Measurements from ENCODE around the gene ELMOD1. TPM values are rescaled to one million over a fixed set of nuclear protein-coding genes. Genes with fewer than 3 reads are reported as not detected.

ELMOD1 gene
- total and polyA plus RNA-seq, 12 donors, result 0.10 to 1.0 (median 0.30) TPM; not detected in 1

DNA sequence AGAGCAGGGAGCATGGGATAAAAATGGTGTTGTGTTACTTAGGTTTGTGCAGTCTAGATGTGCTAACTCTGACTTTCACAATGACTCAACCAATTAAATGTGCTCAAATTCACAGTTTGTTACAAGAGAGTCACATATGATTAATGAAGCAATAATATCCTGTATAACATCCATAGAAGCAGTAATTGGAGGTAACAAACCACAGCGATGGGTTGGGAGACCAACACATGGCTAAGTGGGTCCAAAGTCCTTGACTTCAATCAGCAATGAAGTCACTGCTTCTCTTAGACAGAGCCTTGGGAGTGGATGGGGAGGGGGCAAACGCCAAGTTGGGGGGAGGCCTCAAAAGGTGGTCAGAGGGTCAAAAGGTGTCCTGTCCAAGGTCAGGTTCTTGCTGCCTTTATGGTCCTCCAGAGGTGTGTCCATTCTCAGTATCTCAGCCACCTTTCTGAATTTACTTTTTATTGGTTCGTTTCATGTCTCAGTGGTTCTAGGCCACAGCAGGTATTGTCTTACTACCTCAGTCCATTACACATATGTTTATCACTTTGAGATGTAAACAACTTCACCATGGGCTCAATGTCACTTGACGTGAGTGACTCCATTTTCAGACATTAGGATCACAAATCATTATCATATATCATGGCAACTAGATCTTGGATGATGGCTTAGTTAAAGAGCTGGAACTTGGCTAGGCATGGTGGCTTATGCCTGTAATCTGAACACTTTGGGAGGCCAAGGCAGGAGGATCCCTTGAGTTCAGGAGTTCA lies 88.5 kb downstream of the ELMOD1 start:
- no peak overlapping the region for H3K4me3 ChIP-seq
- H3K9me3 ChIP-seq, result no peaks in the 10 kb centered on the region
- 79 to 80% methylated on average over 4 of the region's 4 CpGs for WGBS, 2 donors

DNA sequence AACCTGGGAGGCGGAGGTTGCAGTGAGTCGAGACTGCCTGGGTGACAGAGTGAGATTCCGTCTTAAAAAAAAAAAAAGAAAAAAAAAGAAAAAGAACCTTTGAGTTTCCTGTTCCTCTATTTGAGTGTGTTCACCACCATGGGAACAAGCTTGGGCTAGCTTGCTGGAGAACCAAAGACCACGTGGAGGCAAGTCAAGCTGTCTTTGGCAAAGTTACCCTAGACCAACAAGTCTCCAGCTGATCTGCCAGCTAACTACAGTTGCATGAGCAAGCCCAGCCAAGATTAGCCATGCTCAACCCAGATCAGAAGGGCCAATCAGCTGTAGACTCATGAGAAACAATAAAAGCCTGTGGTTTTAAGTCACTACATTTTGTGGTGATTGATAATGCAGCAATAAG lies 91.2 kb downstream of the ELMOD1 start:
- Histone ChIP-seq H3K27me3 (peaks cover 0 to 9% (median 0%) of the 10 kb centered on the region in 7 donors), H3K4me1 (no peaks in the 10 kb centered on the region), H3K27ac (no peak overlapping the region), H3K4me3 (no peak overlapping the region), H3K36me3 (no peaks in the 10 kb centered on the region), H3K9me3 (no peaks in the 10 kb centered on the region)
- TF ChIP-seq, protein P1, sequence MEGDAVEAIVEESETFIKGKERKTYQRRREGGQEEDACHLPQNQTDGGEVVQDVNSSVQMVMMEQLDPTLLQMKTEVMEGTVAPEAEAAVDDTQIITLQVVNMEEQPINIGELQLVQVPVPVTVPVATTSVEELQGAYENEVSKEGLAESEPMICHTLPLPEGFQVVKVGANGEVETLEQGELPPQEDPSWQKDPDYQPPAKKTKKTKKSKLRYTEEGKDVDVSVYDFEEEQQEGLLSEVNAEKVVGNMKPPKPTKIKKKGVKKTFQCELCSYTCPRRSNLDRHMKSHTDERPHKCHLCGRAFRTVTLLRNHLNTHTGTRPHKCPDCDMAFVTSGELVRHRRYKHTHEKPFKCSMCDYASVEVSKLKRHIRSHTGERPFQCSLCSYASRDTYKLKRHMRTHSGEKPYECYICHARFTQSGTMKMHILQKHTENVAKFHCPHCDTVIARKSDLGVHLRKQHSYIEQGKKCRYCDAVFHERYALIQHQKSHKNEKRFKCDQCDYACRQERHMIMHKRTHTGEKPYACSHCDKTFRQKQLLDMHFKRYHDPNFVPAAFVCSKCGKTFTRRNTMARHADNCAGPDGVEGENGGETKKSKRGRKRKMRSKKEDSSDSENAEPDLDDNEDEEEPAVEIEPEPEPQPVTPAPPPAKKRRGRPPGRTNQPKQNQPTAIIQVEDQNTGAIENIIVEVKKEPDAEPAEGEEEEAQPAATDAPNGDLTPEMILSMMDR (IDR thresholded peaks at IDR 0.05), result no peak
- WGBS, 2 donors, result 78 to 86% methylated on average over 3 to 4 of the region's 4 CpGs
- ATAC-seq (no peak), DNase-seq (no peak)
- intact Hi-C loops (cut with DNase I), result no loop called here

More for the DNA sequence above, 88.5 kb downstream of the ELMOD1 start:
- no peaks in the 10 kb centered on the region for H3K36me3 ChIP-seq
- no peak for ATAC-seq
- no peaks in the 10 kb centered on the region for H3K4me1 ChIP-seq
- intact Hi-C loops (cut with DNase I), result no loop called here
- no peak overlapping the region for H3K27ac ChIP-seq
- TF ChIP-seq, protein P1 (IDR thresholded peaks at IDR 0.05), result no peak
- DNase-seq, result no peak
- H3K27me3 ChIP-seq, result peaks cover 0 to 9% (median 0%) of the 10 kb centered on the region in 7 donors

DNA sequence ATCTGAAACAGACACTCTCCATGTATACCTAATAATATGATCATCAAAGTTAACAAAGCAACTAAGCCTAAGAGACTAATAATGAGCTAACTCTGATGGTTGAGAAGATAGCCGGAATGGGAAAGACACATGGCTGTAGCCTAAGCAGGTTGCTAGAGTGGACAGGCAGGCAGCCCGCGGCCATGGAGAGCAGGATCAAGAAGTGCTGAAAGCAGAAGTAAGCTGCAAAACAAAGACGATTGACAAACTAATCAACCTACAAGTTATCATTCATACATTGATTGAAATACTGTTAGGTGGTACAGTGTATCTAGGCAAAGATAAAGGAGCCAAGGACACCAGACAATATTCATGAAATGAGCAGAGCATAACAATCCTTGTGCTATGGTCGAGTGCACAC lies 91.6 kb downstream of the ELMOD1 start:
- Histone ChIP-seq H3K4me3 (no peak overlapping the region), H3K4me1 (no peaks in the 10 kb centered on the region), H3K27me3 (peaks cover 0 to 9% (median 0%) of the 10 kb centered on the region in 7 donors), H3K36me3 (no peaks in the 10 kb centered on the region), H3K9me3 (no peaks in the 10 kb centered on the region), H3K27ac (no peak overlapping the region)
- intact Hi-C loops (cut with DNase I), result no loop called here
- 79 to 83% methylated on average over 5 of the region's 5 CpGs for WGBS, 2 donors
- TF ChIP-seq, protein P1 (IDR thresholded peaks at IDR 0.05), result no peak
- ATAC-seq, result no peak
- no peak for DNase-seq

DNA sequence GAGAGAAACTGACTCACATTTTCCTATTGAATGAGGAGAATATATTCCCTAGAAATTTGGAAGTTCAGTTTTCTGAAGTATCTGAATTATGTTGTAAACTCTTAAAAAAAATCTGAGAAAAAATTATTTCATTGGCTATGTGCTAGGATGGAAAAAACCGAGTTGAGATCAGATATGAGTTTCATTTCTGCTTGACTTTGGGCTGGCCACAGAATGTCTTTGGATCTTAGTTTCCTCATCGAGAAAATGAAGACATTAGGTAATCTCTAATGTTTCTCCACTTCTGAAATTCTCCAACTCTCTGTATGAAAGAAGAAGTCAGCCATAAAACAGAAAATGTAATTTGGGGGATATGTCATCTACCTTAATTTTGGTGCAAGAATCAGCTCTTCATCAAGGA lies 92.1 kb downstream of the ELMOD1 start:
- ATAC-seq (no peak), DNase-seq (no peak)
- Histone ChIP-seq H3K36me3 (no peaks in the 10 kb centered on the region), H3K27ac (no peak overlapping the region), H3K4me1 (no peaks in the 10 kb centered on the region), H3K9me3 (no peaks in the 10 kb centered on the region), H3K27me3 (peaks cover 0 to 9% (median 0%) of the 10 kb centered on the region in 7 donors), H3K4me3 (no peak overlapping the region)
- TF ChIP-seq, protein P1 (IDR thresholded peaks at IDR 0.05), result no peak
- intact Hi-C loops (cut with DNase I), result no loop called here
- WGBS, 2 donors, result 74 to 76% methylated on average over 2 of the region's 2 CpGs
